C4-2B (cell line): ENCODE results near the gene IBA57.
"Not testable (repeated sequence)": the region's sequence is repeated elsewhere in the genome, so short reads cannot be mapped to it uniquely, and the experiment has no call there.

Experiments
- ZFX ChIP-seq: fragments of 450-650 bp; IDR thresholded peaks from 2 replicates; pipeline ENCODE4 v1.6.1; 2017
- TF ChIP-seq, protein P1 (sequence below): fragments of 450-650 bp; conservative IDR thresholded peaks from 2 replicates; pipeline ENCODE4 v1.5.1; 2017; ENCODE audit warnings: mild to moderate bottlenecking

DNA sequence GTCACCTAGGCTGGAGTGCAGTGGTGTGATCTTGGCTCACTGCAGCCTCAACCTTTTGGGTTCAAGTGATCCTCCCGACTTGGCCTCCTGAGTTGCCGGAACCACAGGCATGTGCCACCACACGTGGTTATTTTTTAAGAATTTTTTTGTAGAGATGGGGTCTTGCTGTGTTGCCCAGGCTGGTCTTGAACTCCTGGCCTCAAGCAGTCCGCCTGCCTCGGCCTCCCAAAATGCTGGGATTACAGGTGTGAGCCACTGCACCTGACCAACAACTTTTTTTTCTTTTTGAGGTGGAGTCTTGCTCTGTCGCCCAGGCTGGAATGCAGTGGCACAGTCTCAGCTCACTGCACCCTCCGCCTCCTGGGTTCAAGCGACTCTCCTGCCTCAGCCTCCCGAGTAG is 55.5 kb downstream of the IBA57 start:
- TF ChIP-seq, protein P1, sequence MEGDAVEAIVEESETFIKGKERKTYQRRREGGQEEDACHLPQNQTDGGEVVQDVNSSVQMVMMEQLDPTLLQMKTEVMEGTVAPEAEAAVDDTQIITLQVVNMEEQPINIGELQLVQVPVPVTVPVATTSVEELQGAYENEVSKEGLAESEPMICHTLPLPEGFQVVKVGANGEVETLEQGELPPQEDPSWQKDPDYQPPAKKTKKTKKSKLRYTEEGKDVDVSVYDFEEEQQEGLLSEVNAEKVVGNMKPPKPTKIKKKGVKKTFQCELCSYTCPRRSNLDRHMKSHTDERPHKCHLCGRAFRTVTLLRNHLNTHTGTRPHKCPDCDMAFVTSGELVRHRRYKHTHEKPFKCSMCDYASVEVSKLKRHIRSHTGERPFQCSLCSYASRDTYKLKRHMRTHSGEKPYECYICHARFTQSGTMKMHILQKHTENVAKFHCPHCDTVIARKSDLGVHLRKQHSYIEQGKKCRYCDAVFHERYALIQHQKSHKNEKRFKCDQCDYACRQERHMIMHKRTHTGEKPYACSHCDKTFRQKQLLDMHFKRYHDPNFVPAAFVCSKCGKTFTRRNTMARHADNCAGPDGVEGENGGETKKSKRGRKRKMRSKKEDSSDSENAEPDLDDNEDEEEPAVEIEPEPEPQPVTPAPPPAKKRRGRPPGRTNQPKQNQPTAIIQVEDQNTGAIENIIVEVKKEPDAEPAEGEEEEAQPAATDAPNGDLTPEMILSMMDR, result not testable (repeated sequence)
- TF ChIP-seq ZFX, result not testable (repeated sequence)
